Body of pancreas (tissue), 4 donors: Measurements from ENCODE around the gene CFAP46.

Experiments used
- POLR2A ChIP-seq, 3 donors: fragments of 450-650 bp; IDR thresholded peaks; one replicate each; pipeline ENCODE4 v1.6.1; 2016; ENCODE audit warnings: antibody characterized with exemption in 3 of 3, mild to moderate bottlenecking in 2 of 3
- TF ChIP-seq, protein P1 (sequence below), 7 experiments: fragments of 450-650 bp in 4 of 7; fragments of 200-600 bp in 3 of 7; sonication (generic) in 3 of 7; IDR thresholded peaks; one replicate each; pipeline ENCODE4 v1.5.1; 2016 to 2019; ENCODE audit warnings: antibody characterized with exemption in 7 of 7

DNA sequence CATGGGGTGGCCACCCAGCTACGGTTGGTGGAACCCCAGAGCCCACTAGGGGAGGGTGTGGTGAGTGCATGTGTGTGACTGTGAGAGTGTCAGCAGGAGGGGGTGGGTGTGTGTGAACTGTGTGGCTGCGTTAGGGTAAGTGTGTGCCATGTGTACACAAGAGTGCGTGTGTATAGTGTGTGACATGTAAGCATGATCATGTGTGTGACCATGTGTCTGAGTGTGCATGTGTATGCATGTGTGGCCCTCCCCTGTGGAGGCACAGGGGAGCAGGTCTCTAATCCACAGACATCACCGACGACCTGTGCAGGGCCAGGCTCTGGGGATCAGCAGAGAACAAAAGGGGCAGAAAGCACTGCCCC lies 3.5 kb upstream of the CFAP46 start:
- no peak for TF ChIP-seq POLR2A (IDR thresholded peaks at IDR 0.05)
- TF ChIP-seq, protein P1, sequence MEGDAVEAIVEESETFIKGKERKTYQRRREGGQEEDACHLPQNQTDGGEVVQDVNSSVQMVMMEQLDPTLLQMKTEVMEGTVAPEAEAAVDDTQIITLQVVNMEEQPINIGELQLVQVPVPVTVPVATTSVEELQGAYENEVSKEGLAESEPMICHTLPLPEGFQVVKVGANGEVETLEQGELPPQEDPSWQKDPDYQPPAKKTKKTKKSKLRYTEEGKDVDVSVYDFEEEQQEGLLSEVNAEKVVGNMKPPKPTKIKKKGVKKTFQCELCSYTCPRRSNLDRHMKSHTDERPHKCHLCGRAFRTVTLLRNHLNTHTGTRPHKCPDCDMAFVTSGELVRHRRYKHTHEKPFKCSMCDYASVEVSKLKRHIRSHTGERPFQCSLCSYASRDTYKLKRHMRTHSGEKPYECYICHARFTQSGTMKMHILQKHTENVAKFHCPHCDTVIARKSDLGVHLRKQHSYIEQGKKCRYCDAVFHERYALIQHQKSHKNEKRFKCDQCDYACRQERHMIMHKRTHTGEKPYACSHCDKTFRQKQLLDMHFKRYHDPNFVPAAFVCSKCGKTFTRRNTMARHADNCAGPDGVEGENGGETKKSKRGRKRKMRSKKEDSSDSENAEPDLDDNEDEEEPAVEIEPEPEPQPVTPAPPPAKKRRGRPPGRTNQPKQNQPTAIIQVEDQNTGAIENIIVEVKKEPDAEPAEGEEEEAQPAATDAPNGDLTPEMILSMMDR (IDR thresholded peaks at IDR 0.05) = no peak
